ENCODE results near the gene HOXB6.
A peak's percentile ranks its signal among the peaks of the same experiment; 100 is the strongest.

The HOXB6 gene

DNA sequence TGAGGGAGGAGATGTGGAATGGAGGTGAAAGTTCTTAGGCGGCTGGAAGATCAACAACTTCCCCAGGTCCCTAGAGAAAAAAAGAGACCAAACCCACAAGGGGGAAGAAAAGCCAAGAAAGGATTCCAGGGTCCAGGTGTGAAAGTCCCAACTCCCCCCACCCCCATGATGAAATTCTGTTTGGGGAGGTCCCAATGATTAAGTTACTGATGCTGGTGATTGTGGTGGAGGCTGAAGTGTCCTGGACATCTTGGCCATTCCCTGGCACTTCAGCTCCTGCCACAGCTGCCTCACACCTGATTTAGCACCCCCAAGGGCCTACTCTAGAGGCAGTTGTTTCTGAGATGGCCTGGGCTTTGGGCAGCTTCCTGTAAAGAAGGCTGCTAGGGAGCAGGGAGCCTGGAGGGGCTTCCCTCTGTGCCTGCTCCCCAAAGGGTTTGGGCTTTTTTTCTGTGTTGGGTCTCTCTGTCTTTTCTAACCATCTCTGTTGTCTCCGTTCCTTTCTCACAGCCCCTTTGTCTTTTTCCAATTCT, 39.7 kb downstream of the HOXB6 start:
- TF ChIP-seq, protein P1, sequence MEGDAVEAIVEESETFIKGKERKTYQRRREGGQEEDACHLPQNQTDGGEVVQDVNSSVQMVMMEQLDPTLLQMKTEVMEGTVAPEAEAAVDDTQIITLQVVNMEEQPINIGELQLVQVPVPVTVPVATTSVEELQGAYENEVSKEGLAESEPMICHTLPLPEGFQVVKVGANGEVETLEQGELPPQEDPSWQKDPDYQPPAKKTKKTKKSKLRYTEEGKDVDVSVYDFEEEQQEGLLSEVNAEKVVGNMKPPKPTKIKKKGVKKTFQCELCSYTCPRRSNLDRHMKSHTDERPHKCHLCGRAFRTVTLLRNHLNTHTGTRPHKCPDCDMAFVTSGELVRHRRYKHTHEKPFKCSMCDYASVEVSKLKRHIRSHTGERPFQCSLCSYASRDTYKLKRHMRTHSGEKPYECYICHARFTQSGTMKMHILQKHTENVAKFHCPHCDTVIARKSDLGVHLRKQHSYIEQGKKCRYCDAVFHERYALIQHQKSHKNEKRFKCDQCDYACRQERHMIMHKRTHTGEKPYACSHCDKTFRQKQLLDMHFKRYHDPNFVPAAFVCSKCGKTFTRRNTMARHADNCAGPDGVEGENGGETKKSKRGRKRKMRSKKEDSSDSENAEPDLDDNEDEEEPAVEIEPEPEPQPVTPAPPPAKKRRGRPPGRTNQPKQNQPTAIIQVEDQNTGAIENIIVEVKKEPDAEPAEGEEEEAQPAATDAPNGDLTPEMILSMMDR (IDR thresholded peaks at IDR 0.05; ENCODE audit: low read length, missing control alignments): no peak
- H3K4me3 ChIP-seq (replicated peaks; ENCODE audit: low read depth, low read length): no peak overlapping the region
- no peak for DNase-seq (ENCODE audit: low read depth)

DNA sequence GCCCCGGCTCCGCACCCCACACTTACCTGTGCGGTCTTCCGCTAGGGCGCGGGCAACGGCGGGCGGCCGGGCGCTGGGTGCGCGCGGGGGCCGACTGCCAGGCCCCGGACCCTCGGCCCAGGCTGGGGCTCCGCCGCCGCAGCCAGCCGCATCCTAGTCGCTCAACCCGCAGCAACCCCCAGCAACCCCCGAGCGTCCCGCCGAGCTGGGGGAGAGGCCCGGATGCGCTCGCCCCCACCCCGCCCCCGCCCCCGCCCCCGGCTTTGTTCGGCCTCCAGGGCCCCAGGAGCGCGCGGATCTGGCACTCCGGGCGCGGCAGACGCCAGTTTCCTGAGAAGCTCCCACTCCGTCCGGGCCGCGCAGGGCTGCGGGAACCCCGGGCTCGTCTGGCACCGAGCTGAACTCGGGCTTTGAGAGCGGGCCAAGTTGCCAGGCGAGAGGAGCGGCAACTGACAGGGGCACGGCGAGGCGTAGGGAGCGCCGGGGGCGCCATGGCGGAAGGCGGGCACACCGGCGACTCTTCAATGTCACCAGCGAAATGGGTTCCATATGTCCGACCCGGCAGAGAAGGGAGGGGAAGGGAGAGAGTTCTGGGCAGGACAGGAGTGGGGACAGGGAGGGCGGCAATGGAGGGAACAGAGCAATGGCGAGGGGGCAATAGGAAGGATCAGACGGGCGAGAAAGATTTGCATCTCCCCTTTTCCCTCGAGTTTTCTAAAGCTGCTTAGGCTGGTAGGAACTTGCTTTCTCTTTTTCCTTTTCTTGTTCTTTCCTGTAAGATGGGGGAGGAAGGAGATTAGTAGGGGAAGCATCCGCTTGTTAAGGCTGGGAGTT, 40.4 kb downstream of the HOXB6 start:
- TF ChIP-seq, protein P1 (IDR thresholded peaks at IDR 0.05; ENCODE audit: low read length, missing control alignments): no peak
- H3K4me3 ChIP-seq (replicated peaks; ENCODE audit: low read depth, low read length): peak overlapping the region; percentile 48
- no peak for DNase-seq (ENCODE audit: low read depth)

DNA sequence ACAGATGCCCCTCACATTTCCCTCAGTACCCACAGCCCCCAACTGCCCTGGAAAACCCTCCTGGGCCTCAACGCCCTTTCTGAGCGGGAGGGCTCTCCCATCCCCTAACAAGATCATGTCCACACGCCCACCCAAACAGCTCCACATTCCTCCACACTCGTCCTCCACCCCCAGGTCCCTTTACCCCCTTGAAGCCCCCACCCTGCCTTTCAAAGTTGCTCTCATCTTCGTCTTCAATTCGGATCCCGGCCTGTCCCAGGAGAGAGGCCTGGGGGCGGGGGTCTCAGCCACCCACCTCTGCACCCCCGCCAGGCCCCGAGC, 41.0 kb downstream of the HOXB6 start:
- peak overlapping the region; percentile 36 for H3K4me3 ChIP-seq (replicated peaks; ENCODE audit: low read depth, low read length)
- no peak for DNase-seq (ENCODE audit: low read depth)
- TF ChIP-seq, protein P1 (IDR thresholded peaks at IDR 0.05; ENCODE audit: low read length, missing control alignments): no peak

DNA sequence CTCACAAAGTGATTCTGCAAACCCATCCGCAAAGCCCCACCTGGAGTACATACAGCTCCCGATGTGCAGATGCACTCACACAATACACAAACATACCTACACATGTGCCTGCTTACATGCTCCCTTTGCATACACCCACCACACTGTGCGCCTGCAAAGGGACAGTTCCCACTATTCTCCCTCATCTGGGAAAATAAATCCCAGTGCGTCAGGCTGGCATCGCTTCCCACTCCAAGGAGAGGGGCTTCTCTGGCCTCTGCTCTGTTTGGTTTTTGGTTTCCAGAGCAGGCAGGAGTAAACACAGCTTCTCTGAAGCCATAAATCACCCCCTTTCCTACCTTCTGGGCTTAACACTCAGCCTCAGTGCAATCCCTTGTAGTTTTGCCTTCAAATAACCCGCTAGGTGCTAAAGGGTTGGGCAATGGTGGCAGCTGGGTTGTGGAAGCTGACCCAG, 41.4 kb downstream of the HOXB6 start:
- H3K4me3 ChIP-seq (replicated peaks; ENCODE audit: low read depth, low read length): peak overlapping the region; percentile 36

DNA sequence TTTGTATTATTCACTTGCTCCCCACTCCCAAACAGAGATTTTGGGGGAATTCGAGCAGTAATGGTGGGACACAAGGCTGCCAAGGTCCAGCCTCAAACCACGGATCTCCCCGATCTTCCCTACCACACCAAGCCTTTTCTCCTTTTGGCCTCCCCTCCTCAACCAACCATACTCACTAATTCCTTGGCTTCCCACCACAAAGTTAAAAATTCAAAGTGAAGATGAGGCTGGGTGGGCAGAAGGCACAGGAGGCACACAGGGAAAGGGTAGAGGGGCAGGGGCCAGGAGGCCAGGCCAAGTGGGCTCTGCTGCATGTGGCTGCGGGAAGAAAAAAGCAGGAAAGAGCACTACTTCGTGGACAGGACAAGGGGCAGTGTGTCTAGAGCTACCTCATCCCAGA, 41.9 kb downstream of the HOXB6 start:
- DNase-seq (ENCODE audit: low read depth): no peak
- H3K4me3 ChIP-seq (replicated peaks; ENCODE audit: low read depth, low read length): peak overlapping the region; percentile 1
- TF ChIP-seq, protein P1 (IDR thresholded peaks at IDR 0.05; ENCODE audit: low read length, missing control alignments): no peak

More for the DNA sequence above, 41.4 kb downstream of the HOXB6 start:
- no peak for DNase-seq (ENCODE audit: low read depth)
- TF ChIP-seq, protein P1 (IDR thresholded peaks at IDR 0.05; ENCODE audit: low read length, missing control alignments): no peak

DNA sequence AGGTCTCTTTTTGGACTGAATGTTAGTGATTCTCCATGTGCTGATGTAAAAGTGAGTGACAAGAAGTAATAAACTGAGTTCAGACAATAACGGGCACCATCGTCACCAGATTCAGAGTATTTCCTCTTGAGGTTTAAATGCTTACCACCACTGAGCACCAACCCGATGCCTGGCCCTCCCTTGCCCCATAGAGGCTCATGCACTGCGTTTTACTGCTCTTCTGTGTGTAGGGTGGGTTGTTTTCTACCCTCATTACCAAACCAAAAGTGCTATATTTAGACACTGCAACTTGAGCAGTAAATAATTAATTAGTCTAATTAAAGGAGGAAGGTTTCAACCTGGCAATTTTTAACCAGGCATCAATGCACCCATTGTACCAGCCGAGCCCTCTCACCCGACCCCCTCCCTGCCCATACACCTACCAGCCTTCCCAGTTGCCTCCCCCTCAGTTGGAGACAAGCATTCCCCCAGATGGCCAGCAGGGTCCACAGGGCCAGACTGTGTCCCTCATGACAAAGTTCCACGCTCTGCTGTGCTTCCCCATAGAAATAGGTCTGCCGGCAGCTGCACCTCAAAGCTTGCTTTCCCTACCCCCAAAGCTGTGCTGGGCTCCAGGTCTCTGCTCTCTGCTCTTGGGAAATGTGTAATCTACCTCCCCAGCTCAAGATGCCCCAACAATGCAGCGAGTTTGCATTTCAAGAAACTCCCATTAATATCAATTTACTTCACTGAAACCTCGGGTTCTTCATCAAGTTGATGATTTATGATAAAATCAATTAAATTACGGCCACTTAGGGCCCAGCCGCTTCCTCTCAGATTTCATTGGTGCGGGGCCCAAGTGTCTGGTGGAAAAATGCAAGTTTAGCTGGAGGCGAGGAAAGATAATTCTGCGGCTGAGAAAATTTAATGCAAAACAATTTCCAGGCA, 42.6 kb downstream of the HOXB6 start:
- no peak for DNase-seq (ENCODE audit: low read depth)
- TF ChIP-seq, protein P1 (IDR thresholded peaks at IDR 0.05; ENCODE audit: low read length, missing control alignments): peak; percentile 35
- no peak overlapping the region for H3K4me3 ChIP-seq (replicated peaks; ENCODE audit: low read depth, low read length)

Data from fibroblast of pulmonary artery (primary cell).